Right atrium auricular region (tissue), 2 donors: ENCODE measurements around the gene PRKCA. TPM values are rescaled to one million over a fixed set of nuclear protein-coding genes. Genes with fewer than 3 reads are reported as not detected.
A peak's percentile ranks its signal among the peaks of the same experiment; 100 is the strongest.
"Not testable (repeated sequence)": the region's sequence is repeated elsewhere in the genome, so short reads cannot be mapped to it uniquely, and the experiment has no call there.

Source experiments
- DNase-seq: peaks from one replicate; pipeline ENCODE4 v3.0.0-alpha.2; 2019; ENCODE audit warnings: low spot score
- H3K27ac ChIP-seq, 2 donors: fragments of 200-600 bp; sonication (generic); 1 replicate in 1 of 2; 2 replicates in 1 of 2; pipeline ENCODE4 v1.5.1; 2016 to 2019
- H3K27me3 ChIP-seq, 2 donors: fragments of 200-600 bp; sonication (generic); one replicate each; pipeline versions ENCODE4 v1.5.1 to v1.6.0; 2017 to 2019
- H3K36me3 ChIP-seq: fragments of 200-600 bp; sonication (generic); one replicate; pipeline ENCODE4 v1.5.1; 2016
- H3K4me1 ChIP-seq, 2 donors: fragments of 200-600 bp; sonication (generic); one replicate each; pipeline versions ENCODE4 v1.5.1 to v1.6.0; 2017 to 2019
- H3K4me3 ChIP-seq, 2 donors: fragments of 200-600 bp; sonication (generic); 1 replicate in 1 of 2; 2 replicates in 1 of 2; pipeline ENCODE4 v1.5.1; 2017 to 2019; ENCODE audit warnings: mild to moderate bottlenecking in 1 of 2, moderate library complexity in 1 of 2
- H3K9me3 ChIP-seq, 2 donors: fragments of 200-600 bp; sonication (generic); one replicate each; pipeline ENCODE4 v1.5.1; 2019
- CTCF ChIP-seq, 2 donors: fragments of 200-600 bp; sonication (generic); IDR thresholded peaks; one replicate each; pipeline ENCODE4 v1.5.1; 2019; ENCODE audit warnings: antibody characterized with exemption in 2 of 2
- total RNA-seq, 2 donors: library from RNA; depleted of rRNA; stranded (reverse); fragments of >200 nt; gene quantifications; one replicate each; pipeline ENCODE4 v1.1.0, GENCODE V29; 2016

Gene PRKCA
- total RNA-seq, 2 donors from 2014 or later, result 6.4 to 6.6 TPM

GRCh38 chr17:66344473-66344872 lies 42.1 kb downstream of the PRKCA start:
- H3K27ac ChIP-seq, result no peak overlapping the region
- no peak for TF ChIP-seq CTCF (IDR thresholded peaks at IDR 0.05)
- H3K27me3 ChIP-seq, result no peaks in the 10 kb centered on the region
- H3K4me3 ChIP-seq, result no peak overlapping the region
- H3K4me1 ChIP-seq, result peaks cover 0 to 27% of the 10 kb centered on the region in 2 donors
- H3K36me3 ChIP-seq, result no peaks in the 10 kb centered on the region
- DNase-seq, result no peak
- H3K9me3 ChIP-seq, result no peaks in the 10 kb centered on the region

- Histone ChIP-seq H3K27ac (no peak overlapping the region), H3K4me3 (no peak overlapping the region), H3K27me3 (no peaks in the 10 kb centered on the region), H3K4me1 (peaks cover 0 to 28% of the 10 kb centered on the region in 2 donors), H3K9me3 (no peaks in the 10 kb centered on the region), H3K36me3 (no peaks in the 10 kb centered on the region)
- no peak for TF ChIP-seq CTCF (IDR thresholded peaks at IDR 0.05)
- DNase-seq, result no peak
Measured at GRCh38 chr17:66345264-66345663, 42.9 kb downstream of the PRKCA start.

GRCh38 chr17:66345949-66346638 lies 43.7 kb downstream of the PRKCA start:
- not testable (repeated sequence) for H3K36me3 ChIP-seq, H3K27me3 ChIP-seq, H3K9me3 ChIP-seq, DNase-seq, H3K27ac ChIP-seq, H3K4me3 ChIP-seq
- peaks cover 0 to 32% of the 10 kb centered on the region in 2 donors for H3K4me1 ChIP-seq

- Histone ChIP-seq H3K36me3 (no peaks in the 10 kb centered on the region), H3K4me1 (peaks cover 0 to 33% of the 10 kb centered on the region in 2 donors), H3K9me3 (no peaks in the 10 kb centered on the region), H3K27me3 (no peaks in the 10 kb centered on the region), H3K27ac (no peak overlapping the region), H3K4me3 (no peak overlapping the region)
- no peak for TF ChIP-seq CTCF (IDR thresholded peaks at IDR 0.05)
- DNase-seq, result no peak
Measured at GRCh38 chr17:66347661-66348514, 45.5 kb downstream of the PRKCA start.

GRCh38 chr17:66348584-66349165 lies 46.3 kb downstream of the PRKCA start:
- Histone ChIP-seq H3K4me1 (peaks cover 0 to 33% of the 10 kb centered on the region in 2 donors), H3K27me3 (no peaks in the 10 kb centered on the region), H3K27ac (peak overlapping the region in 1 of 2 donors; percentile 38), H3K36me3 (no peaks in the 10 kb centered on the region), H3K4me3 (no peak overlapping the region), H3K9me3 (no peaks in the 10 kb centered on the region)
- TF ChIP-seq CTCF (IDR thresholded peaks at IDR 0.05), result no peak
- DNase-seq, result no peak
